Mesodermal cell (in vitro differentiated cells): ENCODE results near the gene FILIP1. TPM values are rescaled to one million over a fixed set of nuclear protein-coding genes. Genes with fewer than 3 reads are reported as not detected.
A peak's percentile ranks its signal among the peaks of the same experiment; 100 is the strongest.

Source experiments
- H3K27ac ChIP-seq: 2 replicates; pipeline ENCODE4 v1.7.0; 2013; ENCODE audit warnings: mild to moderate bottlenecking, low read depth, low read length, moderate library complexity; ENCODE audit not compliant: severe bottlenecking
- H3K36me3 ChIP-seq: 2 replicates; pipeline ENCODE4 v1.7.1; 2013; ENCODE audit warnings: mild to moderate bottlenecking, low read length, moderate library complexity; ENCODE audit not compliant: control insufficient read depth, insufficient read depth
- H3K4me1 ChIP-seq: one replicate; pipeline ENCODE4 v1.7.1; 2013; ENCODE audit warnings: mild to moderate bottlenecking, low read length; ENCODE audit not compliant: insufficient read depth, control insufficient read depth, poor library complexity, severe bottlenecking
- H3K4me3 ChIP-seq: 2 replicates; pipeline ENCODE4 v1.7.0; 2013; ENCODE audit warnings: low read length, control low read depth, mild to moderate bottlenecking; ENCODE audit not compliant: insufficient read depth, poor library complexity, severe bottlenecking; ENCODE audit errors: extremely low read depth
- H3K9me3 ChIP-seq: 2 replicates; pipeline ENCODE4 v1.7.1; 2013; ENCODE audit warnings: mild to moderate bottlenecking, low read length, moderate library complexity; ENCODE audit not compliant: control insufficient read depth
- WGBS, 2 experiments: methylation state at CpG; one replicate each; pipeline ENCODE4 v1.1.5; 2013; ENCODE audit warnings: missing lambda C conversion rate in 2 of 2; ENCODE audit not compliant: insufficient coverage in 2 of 2; 5-methylcytosine and 5-hydroxymethylcytosine counted together
- polyA plus RNA-seq, 2 experiments: library from polyadenylated mRNA; stranded (reverse); fragments of 50-300 nt; gene quantifications; one replicate each; pipeline ENCODE4 v1.2.3, GENCODE V29; 2013

FILIP1 gene
- polyA plus RNA-seq (2013, experiment 1 of 2) = 12.9 TPM
- 11.0 TPM for polyA plus RNA-seq (2013, experiment 2 of 2)

GRCh38 chr6:75493400-75494064 lies at the start of gene FILIP1:
Gene FILIP1 (minus strand): TSS chr6:75493800. CDS start chr6:75414972, 78,828 bp downstream.
- Histone ChIP-seq H3K27ac (peak within 1 kb of the TSS; percentile 85), H3K36me3 (no peaks in the 10 kb centered on the region), H3K9me3 (no peaks in the 10 kb centered on the region), H3K4me1 (peaks cover 3% of the 10 kb centered on the region), H3K4me3 (peak within 1 kb of the TSS; percentile 30)
- WGBS, 2 experiments = 45 to 65% methylated on average over 6 to 7 of the region's 10 CpGs

GRCh38 chr6:75543311-75543710 lies 49.7 kb upstream of the FILIP1 start:
- Histone ChIP-seq H3K27ac (no peak overlapping the region), H3K36me3 (no peaks in the 10 kb centered on the region), H3K9me3 (no peaks in the 10 kb centered on the region), H3K4me1 (no peaks in the 10 kb centered on the region), H3K4me3 (no peak overlapping the region)
- 74 to 95% methylated on average over 2 of the region's 2 CpGs for WGBS, 2 experiments

- Histone ChIP-seq H3K9me3 (no peaks in the 10 kb centered on the region), H3K4me1 (no peaks in the 10 kb centered on the region), H3K4me3 (no peak overlapping the region), H3K27ac (no peak overlapping the region), H3K36me3 (no peaks in the 10 kb centered on the region)
- 83 to 92% methylated on average over 3 of the region's 4 CpGs for WGBS, 2 experiments
These were observed 45.5 kb upstream of the FILIP1 start for GRCh38 chr6:75539136-75539535.

- H3K27ac ChIP-seq = no peak overlapping the region
- no peaks in the 10 kb centered on the region for H3K36me3 ChIP-seq
- H3K9me3 ChIP-seq = no peaks in the 10 kb centered on the region
- peaks cover 12% of the 10 kb centered on the region for H3K4me1 ChIP-seq
- 92 to 100% methylated on average over 1 of the region's 1 CpG for WGBS, 2 experiments
- no peak overlapping the region for H3K4me3 ChIP-seq
These were observed 38.9 kb upstream of the FILIP1 start for GRCh38 chr6:75532521-75532920.

- no peaks in the 10 kb centered on the region for H3K36me3 ChIP-seq
- H3K27ac ChIP-seq = no peak overlapping the region
- H3K4me3 ChIP-seq = no peak overlapping the region
- H3K4me1 ChIP-seq = peaks cover 12% of the 10 kb centered on the region
- 88% methylated on average over 1 of the region's 1 CpG; no CpG with 5 or more reads in 1 of the 2 experiments for WGBS, 2 experiments
- H3K9me3 ChIP-seq = no peaks in the 10 kb centered on the region
These were observed 37.6 kb upstream of the FILIP1 start for GRCh38 chr6:75531174-75531573.

- WGBS, 2 experiments = 88 to 90% methylated on average over 3 to 4 of the region's 4 CpGs
- H3K36me3 ChIP-seq = no peaks in the 10 kb centered on the region
- H3K4me1 ChIP-seq = peaks cover 12% of the 10 kb centered on the region
- H3K27ac ChIP-seq = no peak overlapping the region
- H3K4me3 ChIP-seq = no peak overlapping the region
- no peaks in the 10 kb centered on the region for H3K9me3 ChIP-seq
These were observed 37.1 kb upstream of the FILIP1 start for GRCh38 chr6:75530696-75531095.

DNA sequence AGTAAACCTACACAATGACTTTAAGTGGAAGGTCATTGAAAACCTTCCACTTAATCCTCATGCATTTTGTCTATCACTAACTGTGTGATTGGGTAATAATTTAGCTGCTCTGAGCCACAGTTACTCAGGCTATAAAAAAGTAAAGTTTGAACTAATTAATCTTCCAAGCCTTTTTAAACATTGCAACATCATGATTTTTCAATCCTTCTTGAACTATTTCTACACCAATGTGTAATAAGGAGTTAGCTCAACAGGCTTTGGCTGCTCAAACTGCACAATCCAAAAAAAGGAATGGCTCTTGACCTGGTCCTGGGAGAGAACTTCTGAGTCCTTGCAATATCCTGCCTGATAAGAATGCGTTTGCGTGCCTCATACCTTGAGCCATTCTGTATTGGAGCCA lies 34.8 kb upstream of the FILIP1 start:
- Histone ChIP-seq H3K9me3 (no peaks in the 10 kb centered on the region), H3K4me1 (peaks cover 12% of the 10 kb centered on the region), H3K27ac (no peak overlapping the region), H3K4me3 (no peak overlapping the region), H3K36me3 (no peaks in the 10 kb centered on the region)
- 80 to 100% methylated on average over 2 of the region's 2 CpGs for WGBS, 2 experiments

GRCh38 chr6:75526502-75527127 lies 33.0 kb upstream of the FILIP1 start:
- Histone ChIP-seq H3K4me1 (peaks cover 12% of the 10 kb centered on the region), H3K4me3 (no peak overlapping the region), H3K9me3 (no peaks in the 10 kb centered on the region), H3K27ac (no peak overlapping the region), H3K36me3 (no peaks in the 10 kb centered on the region)
- 20 to 23% methylated on average over 1 to 3 of the region's 4 CpGs for WGBS, 2 experiments

DNA sequence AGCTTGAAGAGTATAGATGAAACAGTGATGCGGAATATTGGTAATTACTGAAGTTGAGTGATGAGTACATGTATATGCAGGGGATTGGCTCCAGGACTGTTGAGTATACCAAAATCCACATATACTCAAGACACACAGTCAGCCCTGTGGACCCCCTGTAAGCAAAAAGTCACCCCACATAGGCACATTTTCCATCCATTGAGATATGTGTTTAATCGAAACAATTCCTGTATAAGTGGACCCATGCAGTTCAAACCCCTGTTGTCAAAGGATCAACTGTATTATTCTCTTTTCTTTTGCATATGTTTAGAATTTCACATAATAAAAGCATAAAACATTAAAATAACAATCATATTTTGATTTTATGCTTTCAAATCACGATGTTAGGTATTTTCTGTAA lies 32.1 kb upstream of the FILIP1 start:
- no peaks in the 10 kb centered on the region for H3K9me3 ChIP-seq
- H3K27ac ChIP-seq = no peak overlapping the region
- 80% methylated on average over 1 of the region's 3 CpGs; no CpG with 5 or more reads in 1 of the 2 experiments for WGBS, 2 experiments
- H3K4me3 ChIP-seq = no peak overlapping the region
- H3K36me3 ChIP-seq = no peaks in the 10 kb centered on the region
- peaks cover 3% of the 10 kb centered on the region for H3K4me1 ChIP-seq

- no peak overlapping the region for H3K27ac ChIP-seq
- H3K36me3 ChIP-seq = no peaks in the 10 kb centered on the region
- no peaks in the 10 kb centered on the region for H3K4me1 ChIP-seq
- no peak overlapping the region for H3K4me3 ChIP-seq
- H3K9me3 ChIP-seq = no peaks in the 10 kb centered on the region
- WGBS, 2 experiments = 64 to 84% methylated on average over 6 to 8 of the region's 9 CpGs
These were observed 30.8 kb upstream of the FILIP1 start for GRCh38 chr6:75524322-75524972.
